HCT116 (cell line): Measurements from ENCODE around the gene IL12B. TPM values are rescaled to one million over a fixed set of nuclear protein-coding genes. Genes with fewer than 3 reads are reported as not detected.

Experiments
- ATAC-seq: fragments of 200-7000 bp; cut with Tn5 transposase; 2 replicates; pipeline ENCODE4 v1.9.1; 2020; ENCODE audit warnings: mild to moderate bottlenecking, moderate library complexity
- BruUV-seq: library from RNA; stranded (reverse); fragments of 400-500 nt; replicated peaks from 2 replicates; lab custom pipeline; 2021; lab: Mats Ljungman, UMichigan
- CTCF ChIA-PET: fragments of 300-600 bp; sonication (Branson Sonifier 250); formaldehyde crosslinking; loops from one replicate; lab custom pipeline; 2021; ENCODE audit warnings: antibody characterized with exemption; lab: Charles Lee
- POLR2A ChIA-PET: fragments of 300-600, 350-600 bp; sonication (Branson Sonifier 250); formaldehyde crosslinking; loops from one replicate; lab custom pipeline; 2021; ENCODE audit warnings: antibody characterized with exemption; lab: Charles Lee
- RAD21 ChIA-PET, 2 experiments: fragments of 300-600 bp; sonication (Branson Sonifier 250); formaldehyde crosslinking; loops; one replicate each; lab custom pipeline; 2023; ENCODE audit warnings: low total read pairs in 2 of 2; ENCODE audit not compliant: uncharacterized antibody in 2 of 2, unreplicated experiment in 2 of 2, low non-redundant PET in 1 of 2; lab: Charles Lee
- DNase-seq: peaks from one replicate; pipeline ENCODE4 v3.0.0-alpha.2; 2010; ENCODE audit warnings: low read depth, low spot score
- H2AFZ ChIP-seq: fragments of 200-600 bp; shearing (Covaris generic), sonication (generic); 2 replicates; pipeline ENCODE4 v1.6.1; 2017; ENCODE audit warnings: low read depth, mixed run types, mixed read lengths, antibody characterized with exemption, low read length; ENCODE audit not compliant: poor library complexity, severe bottlenecking
- H3K27ac ChIP-seq: 2 replicates; pipeline ENCODE4 v1.5.1; 2012; ENCODE audit warnings: low read depth, low read length
- H3K27me3 ChIP-seq: fragments of 200-600 bp; sonication (generic); 2 replicates; pipeline ENCODE4 v1.6.1; 2016; ENCODE audit warnings: mixed run types, low read length, mixed read lengths; ENCODE audit not compliant: insufficient read depth
- H3K36me3 ChIP-seq, 2 experiments: fragments of 200-500 bp in 1 of 2; fragments of 200-600 bp in 1 of 2; sonication (Bioruptor generic) in 1 of 2; sonication (generic) in 1 of 2; 2 replicates each; pipeline versions ENCODE4 v1.5.1 to v1.6.1; 2014 to 2016; ENCODE audit warnings: low read length in 2 of 2, inconsistent platforms in 1 of 2, mixed read lengths in 1 of 2, mixed run types in 1 of 2; ENCODE audit not compliant: insufficient read depth in 2 of 2, control insufficient read depth in 1 of 2
- H3K4me1 ChIP-seq, 2 experiments: fragments of 200-600 bp in 1 of 2; sonication (generic) in 1 of 2; 2 replicates each; pipeline versions ENCODE4 v1.5.1 to v1.6.1; 2012 to 2017; ENCODE audit warnings: low read length in 2 of 2, inconsistent platforms in 1 of 2, mild to moderate bottlenecking in 1 of 2, mixed read lengths in 1 of 2, mixed run types in 1 of 2, moderate library complexity in 1 of 2; ENCODE audit not compliant: insufficient read depth in 2 of 2, control insufficient read depth in 1 of 2
- H3K4me2 ChIP-seq: fragments of 200-600 bp; sonication (generic); 2 replicates; pipeline ENCODE4 v1.6.1; 2017; ENCODE audit warnings: mixed run types, low read length, mixed read lengths
- H3K4me3 ChIP-seq, 2 experiments: fragments of 200-600 bp in 1 of 2; sonication (generic) in 1 of 2; replicated peaks in 1 of 2; 2 replicates each; pipeline ENCODE4 v1.5.1; 2011 to 2016; ENCODE audit warnings: low read length in 2 of 2, control low read depth in 1 of 2, low read depth in 1 of 2, mild to moderate bottlenecking in 1 of 2, mixed read lengths in 1 of 2, mixed run types in 1 of 2
- H3K79me2 ChIP-seq: fragments of 200-600 bp; sonication (generic); 2 replicates; pipeline ENCODE4 v1.6.1; 2017; ENCODE audit warnings: mild to moderate bottlenecking, mixed run types, low read length, moderate library complexity, mixed read lengths; ENCODE audit not compliant: insufficient read depth
- H3K9ac ChIP-seq: fragments of 200-600 bp; sonication (generic); 2 replicates; pipeline ENCODE4 v1.6.1; 2016; ENCODE audit warnings: low read length, mixed read lengths
- H3K9me2 ChIP-seq: fragments of 200-600 bp; sonication (generic), shearing (Covaris generic); 2 replicates; pipeline ENCODE4 v1.6.1; 2017; ENCODE audit warnings: mixed run types, mild to moderate bottlenecking, moderate library complexity; ENCODE audit not compliant: insufficient read depth
- H3K9me3 ChIP-seq, 2 experiments: fragments of 200-500 bp in 1 of 2; fragments of 200-600 bp in 1 of 2; sonication (Bioruptor generic) in 1 of 2; sonication (generic) in 1 of 2; 2 replicates each; pipeline ENCODE4 v1.6.1; 2014 to 2017; ENCODE audit warnings: low read length in 2 of 2, mixed read lengths in 2 of 2, inconsistent platforms in 1 of 2, low read depth in 1 of 2, mild to moderate bottlenecking in 1 of 2, mixed run types in 1 of 2, moderate library complexity in 1 of 2; ENCODE audit not compliant: control insufficient read depth in 1 of 2, insufficient read depth in 1 of 2
- H4K20me1 ChIP-seq: fragments of 200-600 bp; sonication (generic), shearing (Covaris generic); 2 replicates; pipeline ENCODE4 v1.6.1; 2017; ENCODE audit warnings: mixed run types, mild to moderate bottlenecking, moderate library complexity; ENCODE audit not compliant: insufficient read depth
- ATF3 ChIP-seq: IDR thresholded peaks from 2 replicates; pipeline ENCODE4 v1.6.1; 2012
- CBX3 ChIP-seq: IDR thresholded peaks from 2 replicates; pipeline ENCODE4 v1.6.1; 2012; ENCODE audit warnings: low read depth
- CEBPB ChIP-seq: IDR thresholded peaks from 2 replicates; pipeline ENCODE4 v1.6.1; 2012; ENCODE audit warnings: low read depth
- CTCF ChIP-seq, 3 experiments: fragments of 200-600 bp in 1 of 3; sonication (generic) in 1 of 3; IDR thresholded peaks in 2 of 3; conservative IDR thresholded peaks in 1 of 3; 2 replicates each; pipeline ENCODE4 v1.5.1; 2012 to 2017; ENCODE audit warnings: low read depth in 2 of 3, low read length in 2 of 3, antibody characterized with exemption in 1 of 3, borderline replicate concordance in 1 of 3, control low read depth in 1 of 3, mild to moderate bottlenecking in 1 of 3, mixed read lengths in 1 of 3, mixed run types in 1 of 3, moderate library complexity in 1 of 3; ENCODE audit not compliant: insufficient read depth in 1 of 3
- EGR1 ChIP-seq: IDR thresholded peaks from 2 replicates; pipeline ENCODE4 v1.6.1; 2012; ENCODE audit warnings: low read depth
- ELF1 ChIP-seq: IDR thresholded peaks from 2 replicates; pipeline ENCODE4 v1.6.1; 2012; ENCODE audit warnings: low read depth, borderline replicate concordance
- FOSL1 ChIP-seq: IDR thresholded peaks from 2 replicates; pipeline ENCODE4 v1.6.1; 2012; ENCODE audit warnings: low read depth
- JUND ChIP-seq: IDR thresholded peaks from 2 replicates; pipeline ENCODE4 v1.6.1; 2012
- MAX ChIP-seq: IDR thresholded peaks from 2 replicates; pipeline ENCODE4 v1.6.1; 2012
- POLR2A ChIP-seq: IDR thresholded peaks from 2 replicates; pipeline ENCODE4 v1.7.0; 2011; ENCODE audit warnings: borderline replicate concordance; ENCODE audit not compliant: insufficient read depth, insufficient read length; ENCODE audit errors: extremely low read depth
- POLR2AphosphoS5 ChIP-seq: IDR thresholded peaks from 2 replicates; pipeline ENCODE4 v1.6.1; 2011; ENCODE audit warnings: mild to moderate bottlenecking, low read depth, low read length, moderate library complexity
- RAD21 ChIP-seq: IDR thresholded peaks from 2 replicates; pipeline ENCODE4 v1.6.1; 2012; ENCODE audit warnings: low read depth, mild to moderate bottlenecking
- REST ChIP-seq: IDR thresholded peaks from 2 replicates; pipeline ENCODE4 v1.6.1; 2012; ENCODE audit warnings: low read depth
- SRF ChIP-seq: IDR thresholded peaks from 2 replicates; pipeline ENCODE4 v1.6.1; 2012; ENCODE audit warnings: low read depth
- TCF7L2 ChIP-seq: IDR thresholded peaks from 2 replicates; pipeline ENCODE4 v1.7.0; 2011; ENCODE audit warnings: borderline replicate concordance, inconsistent platforms; ENCODE audit not compliant: insufficient read depth, insufficient read length; ENCODE audit errors: extremely low read depth
- YY1 ChIP-seq: IDR thresholded peaks from 2 replicates; pipeline ENCODE4 v1.6.1; 2011; ENCODE audit warnings: low read length, low read depth, moderate library complexity, mild to moderate bottlenecking; ENCODE audit not compliant: insufficient replicate concordance; ENCODE audit errors: extremely low read depth
- ZBTB33 ChIP-seq: IDR thresholded peaks from 2 replicates; pipeline ENCODE4 v1.6.1; 2011; ENCODE audit warnings: mild to moderate bottlenecking, low read length, moderate library complexity; ENCODE audit not compliant: insufficient replicate concordance; ENCODE audit errors: extremely low read depth
- ZFX ChIP-seq: fragments of 450-650 bp; IDR thresholded peaks from 2 replicates; pipeline ENCODE4 v1.6.1; 2017
- ZNF274 ChIP-seq: fragments of 200-500 bp; sonication (Bioruptor generic); IDR thresholded peaks from 2 replicates; pipeline ENCODE4 v1.6.1; 2014; ENCODE audit warnings: mild to moderate bottlenecking, low read depth, low read length, inconsistent platforms
- intact Hi-C: fragments of 100-400 bp; cut with micrococcal nuclease; formaldehyde crosslinking; loops from 2 replicates; pipeline ENCODE4 v1.10.0; 2022
- total RNA-seq: library from RNA; stranded (reverse); gene quantifications from one replicate; pipeline ENCODE4 v1.2.1, GENCODE V29; 2021; ENCODE audit not compliant: unreplicated experiment

The IL12B gene
- total RNA-seq, 1 experiment from 2014 or later = not detected

GRCh38 chr5:159322180-159322579 is 8.1 kb downstream of the IL12B start:
- Histone ChIP-seq H3K4me1 (no peaks in the 10 kb centered on the region), H3K4me2 (no peak overlapping the region), H3K9ac (no peak overlapping the region), H3K79me2 (no peaks in the 10 kb centered on the region), H3K4me3 (no peak overlapping the region), H3K9me3 (no peaks in the 10 kb centered on the region), H2AFZ (no peak overlapping the region), H3K27me3 (no peaks in the 10 kb centered on the region; the same call in 1 of the 2 replicates), H3K36me3 (no peaks in the 10 kb centered on the region), H4K20me1 (no peaks in the 10 kb centered on the region), H3K27ac (no peak overlapping the region), H3K9me2 (no peaks in the 10 kb centered on the region)
- DNase-seq = no peak
- intact Hi-C loops = no loop called here
- CTCF ChIA-PET = no interaction called here
- no peak for ATAC-seq
- TF ChIP-seq RAD21 = no peak
- no peak for TF ChIP-seq MAX
- TF ChIP-seq FOSL1 = no peak
- TF ChIP-seq POLR2AphosphoS5 = no peak
- TF ChIP-seq ELF1 = no peak
- no peak for TF ChIP-seq YY1
- TF ChIP-seq ATF3 = no peak
- TF ChIP-seq JUND = no peak
- TF ChIP-seq POLR2A = no peak
- TF ChIP-seq CBX3 = no peak
- TF ChIP-seq CTCF (IDR thresholded peaks at IDR 0.05 in 2 of 3, conservative IDR thresholded peaks at IDR 0.05 in 1 of 3; ENCODE audit: borderline replicate concordance in 1 of 3, insufficient read depth in 1 of 3, low read depth in 2 of 3, low read length in 2 of 3) = no peak
- no peak for TF ChIP-seq REST
- no peak for TF ChIP-seq ZFX
- no peak for TF ChIP-seq CEBPB
- no peak for TF ChIP-seq SRF
- TF ChIP-seq ZNF274 = no peak
- TF ChIP-seq TCF7L2 = no peak
- no peak for TF ChIP-seq EGR1
- no peak for TF ChIP-seq ZBTB33
- RAD21 ChIA-PET = no interaction called here
- POLR2A ChIA-PET = no interaction called here
- BruUV-seq = no TSS peak
